ENCODE data around the gene PRKCQ.
"Not testable (repeated sequence)": the region's sequence is repeated elsewhere in the genome, so short reads cannot be mapped to it uniquely, and the experiment has no call there.

PRKCQ gene

GRCh38 chr10:6458814-6459213, 121.3 kb downstream of the PRKCQ start:
- no peak for DNase-seq (ENCODE audit: low read depth, low spot score)

GRCh38 chr10:6457376-6457775, 122.7 kb downstream of the PRKCQ start:
- no peak for DNase-seq (ENCODE audit: low read depth, low spot score)

GRCh38 chr10:6456067-6456466, 124.0 kb downstream of the PRKCQ start:
- no peak for DNase-seq (ENCODE audit: low read depth, low spot score)

GRCh38 chr10:6455592-6455991, 124.5 kb downstream of the PRKCQ start:
- DNase-seq (ENCODE audit: low read depth, low spot score), result no peak

GRCh38 chr10:6446711-6447110, 133.4 kb downstream of the PRKCQ start:
- no peak for DNase-seq (ENCODE audit: low read depth, low spot score)

DNA sequence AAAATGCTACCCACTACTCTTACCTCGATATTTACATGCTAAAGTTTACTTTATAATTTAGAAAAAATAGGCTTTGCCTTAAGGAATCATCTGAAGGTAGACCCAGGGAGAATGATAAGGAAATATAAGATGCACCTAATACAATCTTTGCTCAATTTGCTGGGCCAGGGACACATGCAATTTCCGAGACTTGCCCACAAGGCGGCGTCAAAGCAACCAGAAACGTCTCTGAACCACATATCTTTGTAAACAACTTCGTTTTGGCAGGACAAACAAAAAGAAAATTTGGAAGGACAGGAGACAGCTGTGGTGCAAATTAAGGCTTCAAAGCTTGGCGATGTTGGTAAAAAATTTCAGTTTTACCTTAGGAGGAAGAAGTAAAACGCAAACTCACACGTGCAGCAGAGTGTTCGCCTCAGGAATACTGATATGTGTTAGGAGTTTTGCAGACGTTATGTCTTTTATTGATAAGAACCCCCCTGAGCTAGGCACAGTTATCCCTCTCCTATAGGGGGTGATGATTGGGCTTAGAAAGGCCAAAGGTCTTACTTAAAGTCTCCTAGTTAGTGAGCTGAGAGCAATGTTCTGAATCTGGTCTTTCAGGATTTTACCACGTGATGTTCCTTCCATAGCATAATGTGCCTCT, 134.3 kb downstream of the PRKCQ start:
- peak; percentile 15 for DNase-seq (ENCODE audit: low read depth, low spot score)

DNA sequence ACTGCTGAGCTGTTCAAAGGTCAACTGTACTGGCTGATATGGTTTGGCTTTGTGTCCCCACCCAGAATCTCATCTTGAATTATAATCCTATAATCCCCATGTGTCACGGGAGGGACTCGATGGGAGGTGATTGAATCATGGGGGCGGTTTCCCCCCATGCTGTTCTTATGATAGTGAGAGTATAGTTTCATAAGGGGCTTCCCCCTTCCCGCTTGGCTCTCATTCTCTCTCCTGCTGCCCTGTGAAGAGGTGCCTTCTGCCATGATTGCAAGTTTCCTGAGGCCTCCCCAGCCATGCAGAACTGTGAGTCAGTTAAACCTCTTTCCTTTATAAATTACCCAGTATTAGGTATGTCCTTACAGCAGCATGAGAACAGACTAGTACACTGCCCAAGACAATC, 140.2 kb downstream of the PRKCQ start:
- not testable (repeated sequence) for DNase-seq (ENCODE audit: low read depth, low spot score)

- DNase-seq (ENCODE audit: low read depth, low spot score), result no peak
These were observed 148.2 kb downstream of the PRKCQ start for GRCh38 chr10:6431861-6432260.

DNA sequence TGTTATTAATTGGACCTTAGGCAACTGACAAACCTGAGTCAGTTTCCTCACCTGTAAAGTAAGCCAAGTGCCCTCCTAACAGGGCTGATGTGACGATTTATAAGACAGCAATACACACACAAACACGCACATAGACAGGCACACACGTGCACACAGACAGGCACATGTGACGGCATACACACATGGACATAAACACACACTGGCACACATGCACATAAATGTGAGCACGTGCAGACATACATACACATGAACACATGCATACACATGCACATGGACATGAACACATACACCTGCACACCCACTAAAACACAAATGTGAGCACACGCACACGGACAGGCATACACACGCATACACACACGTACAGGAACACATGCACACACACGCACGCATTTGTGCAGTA, 148.9 kb downstream of the PRKCQ start:
- DNase-seq (ENCODE audit: low read depth, low spot score), result no peak

GRCh38 chr10:6430423-6430980, 149.6 kb downstream of the PRKCQ start:
- no peak for DNase-seq (ENCODE audit: low read depth, low spot score)

- no peak for DNase-seq (ENCODE audit: low read depth, low spot score)
These were observed 152.6 kb downstream of the PRKCQ start for GRCh38 chr10:6427357-6427959.

DNA sequence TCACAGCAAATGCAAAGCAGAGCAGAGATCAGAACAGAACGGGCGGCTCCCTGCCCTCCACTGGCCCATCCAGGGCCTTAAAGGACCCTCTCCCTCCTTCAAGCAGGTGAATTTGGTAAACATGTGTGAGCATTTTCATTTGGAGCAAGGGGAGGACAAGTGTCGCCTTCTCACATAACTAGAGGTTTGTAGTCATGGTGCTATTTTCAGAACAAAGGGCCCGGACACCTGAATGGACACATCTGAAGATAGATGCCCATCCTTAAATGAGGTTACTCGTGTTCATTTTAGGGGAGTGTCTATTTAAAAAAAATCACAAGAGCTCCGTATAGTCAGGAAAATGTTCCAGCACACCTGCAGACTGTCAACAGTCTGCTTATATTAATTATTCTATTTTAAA, 153.8 kb downstream of the PRKCQ start:
- DNase-seq (ENCODE audit: low read depth, low spot score), result no peak

GRCh38 chr10:6423413-6424170, 156.5 kb downstream of the PRKCQ start:
- no peak for DNase-seq (ENCODE audit: low read depth, low spot score)

DNA sequence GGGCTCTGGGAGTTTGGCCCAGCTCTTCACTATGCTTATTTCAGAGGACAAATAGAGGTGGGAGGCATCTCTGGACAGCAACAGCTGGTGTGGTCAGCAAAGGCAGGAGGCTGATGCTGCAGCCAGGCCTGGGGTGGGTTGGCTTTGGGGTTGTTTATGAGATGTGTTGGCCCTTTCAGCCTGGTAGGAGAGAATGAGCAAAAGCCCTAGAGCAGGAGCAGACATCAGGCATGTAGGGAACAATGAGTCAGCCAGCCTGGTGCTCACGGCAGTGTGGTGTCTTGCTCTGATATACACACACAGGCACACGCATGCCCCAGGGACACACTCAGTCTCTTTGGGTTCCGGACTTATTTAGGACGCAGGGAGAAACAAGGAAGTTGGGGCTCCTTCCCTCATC, 157.1 kb downstream of the PRKCQ start:
- DNase-seq (ENCODE audit: low read depth, low spot score), result peak; percentile 40

DNA sequence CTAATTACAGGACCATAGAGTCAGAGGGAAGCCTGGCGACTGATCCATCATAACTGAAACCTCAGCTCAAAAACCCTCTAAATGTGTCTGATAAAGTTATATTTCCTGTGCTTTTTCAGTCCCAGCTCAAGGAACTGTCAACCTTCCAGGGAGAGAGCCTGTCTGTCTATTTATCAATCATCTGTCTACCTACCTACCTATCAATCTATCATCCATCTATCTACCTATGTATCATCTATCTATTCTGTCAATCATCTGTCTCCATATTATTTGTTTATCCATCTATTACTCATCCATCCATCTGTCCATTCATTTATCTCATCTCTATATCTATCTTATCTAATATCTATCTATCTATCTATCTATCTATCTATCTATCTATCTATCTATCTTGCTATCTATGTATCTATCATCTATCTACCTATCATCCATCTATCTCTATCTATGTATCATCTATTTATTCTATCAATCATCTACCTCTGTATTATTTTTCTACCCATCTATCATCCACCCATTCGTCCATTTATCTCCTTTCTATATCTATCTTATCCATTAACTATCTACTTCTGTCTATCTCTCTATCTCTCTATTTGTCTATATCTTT, 161.4 kb downstream of the PRKCQ start:
- no peak for DNase-seq (ENCODE audit: low read depth, low spot score)

- DNase-seq (ENCODE audit: low read depth, low spot score), result no peak
These were observed 161.9 kb downstream of the PRKCQ start for GRCh38 chr10:6418167-6418566.

GRCh38 chr10:6416892-6417512, 163.1 kb downstream of the PRKCQ start:
- DNase-seq (ENCODE audit: low read depth, low spot score), result no peak

GRCh38 chr10:6411436-6411835, 168.6 kb downstream of the PRKCQ start:
- no peak for DNase-seq (ENCODE audit: low read depth, low spot score)

- no peak for DNase-seq (ENCODE audit: low read depth, low spot score)
These were observed 169.2 kb downstream of the PRKCQ start for GRCh38 chr10:6410830-6411229.

GRCh38 chr10:6409971-6410643, 170.0 kb downstream of the PRKCQ start:
- DNase-seq (ENCODE audit: low read depth, low spot score), result no peak

DNA sequence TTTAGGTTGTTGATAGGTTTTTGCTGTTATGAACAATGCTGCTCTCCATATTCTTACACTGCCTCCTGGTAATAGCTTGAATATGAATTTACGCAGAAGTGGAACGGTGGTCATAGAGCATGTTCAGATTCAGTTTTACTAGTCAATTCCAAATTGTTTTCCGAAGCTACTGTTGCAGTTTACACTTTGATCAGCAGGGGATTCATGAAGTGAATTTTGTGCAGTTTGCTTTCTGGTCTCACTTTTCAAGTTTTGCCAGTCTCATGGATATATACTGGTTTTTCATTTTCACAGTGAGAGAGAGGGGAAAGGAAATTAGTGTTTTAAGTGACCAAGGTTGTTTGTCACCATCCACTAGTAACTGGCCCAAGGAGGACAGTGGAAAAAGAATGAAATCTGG, 171.3 kb downstream of the PRKCQ start:
- no peak for DNase-seq (ENCODE audit: low read depth, low spot score)
